Mucosa of rectum (tissue), 2 donors: ENCODE data around the gene CYP24A1.
A peak's percentile ranks its signal among the peaks of the same experiment; 100 is the strongest.

Experiments
- H3K27ac ChIP-seq, 2 donors: one replicate each; pipeline ENCODE4 v1.7.0; 2013; ENCODE audit warnings: inconsistent platforms in 2 of 2, low read depth in 2 of 2, low read length in 2 of 2
- H3K27me3 ChIP-seq, 2 donors: one replicate each; pipeline ENCODE4 v1.7.0; 2013; ENCODE audit warnings: low read length in 2 of 2; ENCODE audit not compliant: control insufficient read depth in 2 of 2, insufficient read depth in 2 of 2
- H3K36me3 ChIP-seq, 2 donors: one replicate each; pipeline ENCODE4 v1.7.0; 2013; ENCODE audit warnings: low read length in 2 of 2; ENCODE audit not compliant: control insufficient read depth in 2 of 2, insufficient read depth in 2 of 2
- H3K4me1 ChIP-seq, 2 donors: one replicate each; pipeline ENCODE4 v1.7.0; 2013; ENCODE audit warnings: low read length in 2 of 2, mild to moderate bottlenecking in 1 of 2; ENCODE audit not compliant: control insufficient read depth in 2 of 2, insufficient read depth in 2 of 2
- H3K4me3 ChIP-seq, 2 donors: one replicate each; pipeline ENCODE4 v1.7.0; 2013; ENCODE audit warnings: low read length in 2 of 2
- H3K9ac ChIP-seq, 2 donors: one replicate each; pipeline ENCODE4 v1.7.0; 2013; ENCODE audit warnings: low read length in 2 of 2, low read depth in 1 of 2, mild to moderate bottlenecking in 1 of 2
- H3K9me3 ChIP-seq, 2 donors: one replicate each; pipeline ENCODE4 v1.7.0; 2013; ENCODE audit warnings: low read length in 2 of 2; ENCODE audit not compliant: control insufficient read depth in 2 of 2
- donor health status: healthy.
- donor health status: Normal muscosa, but diverticular disease.

Gene CYP24A1

DNA sequence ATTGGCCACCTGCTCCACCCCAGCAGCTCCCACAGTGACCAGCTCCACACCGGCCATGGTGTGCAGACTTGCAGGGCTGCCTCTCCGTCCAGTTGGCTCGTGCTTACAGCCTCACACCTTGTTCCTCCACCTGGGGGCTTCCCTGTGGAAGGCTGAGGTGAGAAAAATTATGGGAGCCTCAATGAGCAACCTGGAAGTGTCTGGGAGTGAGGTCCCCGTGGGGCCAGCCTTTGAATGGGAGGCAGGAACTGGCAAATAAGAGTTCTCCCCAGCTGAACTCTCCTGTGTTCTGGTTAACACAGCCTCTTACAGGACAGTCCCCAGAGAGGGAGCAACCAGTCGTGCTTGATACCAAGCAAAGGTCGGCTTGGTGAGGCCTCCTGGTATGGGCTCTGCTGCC, 30.3 kb upstream of the CYP24A1 start:
- Histone ChIP-seq H3K9ac (no peak overlapping the region), H3K4me1 (peaks cover 17 to 19% of the 10 kb centered on the region in 2 donors), H3K4me3 (peak overlapping the region in 1 of 2 donors; percentile 13), H3K27me3 (no peaks in the 10 kb centered on the region), H3K9me3 (no peaks in the 10 kb centered on the region), H3K36me3 (no peaks in the 10 kb centered on the region), H3K27ac (peak overlapping the region in 1 of 2 donors; percentile 70)

DNA sequence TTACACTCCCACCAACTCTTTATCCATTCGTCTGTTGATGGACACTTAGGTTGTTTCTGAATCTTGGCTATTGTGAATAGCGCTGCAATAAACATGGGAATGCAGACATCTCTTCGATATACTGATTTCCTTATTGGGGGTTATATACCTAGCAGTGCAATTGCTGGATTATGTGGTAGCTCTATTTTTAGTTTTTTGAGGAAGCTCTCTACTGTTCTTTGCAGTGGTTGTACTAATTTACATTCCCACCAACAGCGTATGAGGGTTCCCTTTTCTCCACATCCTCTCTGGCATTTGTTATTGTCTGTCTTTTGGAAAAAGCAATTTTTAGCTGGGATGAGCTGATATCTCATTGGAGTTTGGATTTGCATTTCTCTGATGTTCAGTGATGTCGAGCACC, 29.5 kb upstream of the CYP24A1 start:
- no peak overlapping the region for H3K9ac ChIP-seq
- H3K4me1 ChIP-seq, result peaks cover 12 to 13% of the 10 kb centered on the region in 2 donors
- H3K27me3 ChIP-seq, result no peaks in the 10 kb centered on the region
- peak overlapping the region in 1 of 2 donors; percentile 27 for H3K4me3 ChIP-seq
- no peaks in the 10 kb centered on the region for H3K36me3 ChIP-seq
- peak overlapping the region; percentile 39 to 63 for H3K27ac ChIP-seq
- H3K9me3 ChIP-seq, result no peaks in the 10 kb centered on the region

DNA sequence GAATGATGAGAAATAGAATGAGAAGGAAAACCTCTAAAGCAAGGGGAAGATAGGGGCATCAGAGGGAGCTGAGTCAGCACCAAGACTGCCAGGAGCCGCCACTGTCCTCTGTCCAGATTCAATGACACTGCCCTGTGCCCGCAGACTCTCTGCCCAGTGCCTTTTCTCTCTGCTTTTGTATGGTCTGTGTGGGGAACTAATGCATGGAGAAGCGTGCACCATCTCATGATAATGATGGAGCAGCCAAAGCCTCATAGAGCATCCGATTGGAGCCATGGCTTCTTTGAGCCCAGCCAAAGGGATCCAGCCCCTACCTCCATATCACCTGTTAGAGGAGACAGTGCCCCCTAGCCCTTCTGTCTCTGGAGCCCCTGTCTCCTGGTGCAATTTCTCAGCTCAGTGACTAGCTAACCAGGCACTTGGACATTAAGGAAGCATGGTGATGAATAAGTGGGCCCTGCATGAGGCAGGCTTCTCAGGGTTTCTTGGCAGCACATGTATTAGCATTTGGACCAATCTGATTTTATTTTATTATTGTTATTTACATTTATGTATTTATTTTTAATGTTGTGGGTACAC, 27.6 kb upstream of the CYP24A1 start:
- H3K4me3 ChIP-seq, result no peak overlapping the region
- no peak overlapping the region for H3K27ac ChIP-seq
- H3K9me3 ChIP-seq, result no peaks in the 10 kb centered on the region
- H3K9ac ChIP-seq, result no peak overlapping the region
- no peaks in the 10 kb centered on the region for H3K36me3 ChIP-seq
- peaks cover 8 to 12% of the 10 kb centered on the region in 2 donors for H3K4me1 ChIP-seq
- no peaks in the 10 kb centered on the region for H3K27me3 ChIP-seq

DNA sequence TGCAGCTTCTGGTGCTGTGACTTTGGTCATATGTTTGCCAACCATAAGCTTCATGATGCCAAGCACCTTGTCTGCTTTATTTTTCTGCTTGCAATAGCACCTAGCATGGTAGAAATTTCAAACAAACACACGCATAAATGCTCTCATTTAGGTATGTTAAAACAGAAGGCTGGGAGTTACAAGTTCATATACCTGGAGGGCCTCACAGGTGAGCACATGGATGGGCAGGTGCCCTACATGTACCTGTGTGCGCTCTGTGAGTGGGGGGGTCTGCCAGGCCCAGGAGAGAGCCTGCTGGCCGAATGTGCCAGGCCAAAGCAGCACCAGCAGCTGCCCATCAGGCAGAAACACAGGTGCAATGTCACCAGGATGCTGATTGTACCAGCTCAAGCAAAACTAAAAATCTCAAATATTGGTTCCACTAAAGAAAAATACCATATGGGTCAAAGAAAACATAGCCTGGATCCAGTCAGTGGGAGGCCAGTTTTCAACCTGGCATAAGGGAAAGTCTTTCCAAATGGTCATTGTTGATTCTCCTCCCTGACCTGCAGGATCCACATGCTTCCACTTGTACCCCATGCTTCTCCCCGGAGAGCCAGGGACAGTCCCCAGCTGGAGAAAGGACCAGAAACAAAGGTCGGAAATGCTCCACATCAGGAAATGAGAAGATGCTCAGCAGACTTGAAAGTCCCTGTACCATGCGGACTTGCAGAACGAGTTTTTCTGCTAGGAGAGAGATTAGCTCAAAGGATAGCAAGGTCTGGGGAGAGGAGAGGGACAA, 26.9 kb upstream of the CYP24A1 start:
- no peaks in the 10 kb centered on the region for H3K36me3 ChIP-seq
- no peaks in the 10 kb centered on the region for H3K9me3 ChIP-seq
- no peak overlapping the region for H3K4me3 ChIP-seq
- H3K27ac ChIP-seq, result no peak overlapping the region
- peaks cover 8 to 12% of the 10 kb centered on the region in 2 donors for H3K4me1 ChIP-seq
- H3K27me3 ChIP-seq, result no peaks in the 10 kb centered on the region
- no peak overlapping the region for H3K9ac ChIP-seq

DNA sequence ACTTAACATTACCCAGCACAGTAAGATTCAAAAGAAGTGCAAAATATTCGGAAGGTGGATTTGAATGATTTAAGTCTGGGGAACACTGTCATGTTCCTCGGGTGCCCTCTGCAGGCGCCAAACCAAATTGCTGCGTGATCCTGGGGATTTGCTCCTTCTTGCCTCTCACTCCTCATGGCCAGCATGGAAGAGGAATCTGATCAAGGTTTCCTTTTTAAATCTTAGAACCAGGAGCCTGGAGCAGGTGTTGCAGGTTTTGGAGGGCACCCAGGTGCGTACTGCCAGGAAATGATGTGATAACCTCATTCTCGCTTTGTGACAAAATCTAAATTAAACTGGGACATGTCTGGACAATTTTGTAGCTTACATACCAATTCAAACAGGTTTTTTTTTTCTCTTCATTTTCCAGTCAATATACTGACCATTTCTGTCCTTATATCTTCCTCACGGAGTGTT, 26.0 kb upstream of the CYP24A1 start:
- H3K36me3 ChIP-seq, result no peaks in the 10 kb centered on the region
- H3K9me3 ChIP-seq, result no peaks in the 10 kb centered on the region
- H3K27me3 ChIP-seq, result no peaks in the 10 kb centered on the region
- H3K27ac ChIP-seq, result no peak overlapping the region
- no peak overlapping the region for H3K4me3 ChIP-seq
- peaks cover 8 to 9% of the 10 kb centered on the region in 2 donors for H3K4me1 ChIP-seq
- H3K9ac ChIP-seq, result no peak overlapping the region

DNA sequence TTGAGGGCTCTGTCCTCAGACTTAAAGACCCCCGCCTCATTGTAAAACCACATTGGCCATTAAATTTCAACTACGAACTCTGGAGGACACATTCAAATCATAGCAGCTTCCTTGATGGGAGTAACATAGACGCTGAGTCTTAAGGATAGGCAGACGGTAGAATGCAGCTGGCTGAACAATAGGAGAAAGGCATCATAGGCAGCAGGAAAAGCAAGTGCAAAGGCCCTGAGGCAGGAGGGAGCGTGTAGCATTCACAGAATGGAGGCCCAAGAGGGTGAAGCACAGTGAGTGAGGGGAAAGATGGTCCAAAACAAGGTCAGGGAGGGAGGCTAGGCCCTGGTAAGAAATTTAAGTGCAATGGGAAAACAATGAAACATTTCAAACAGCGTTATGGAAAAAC, 25.5 kb upstream of the CYP24A1 start:
- no peaks in the 10 kb centered on the region for H3K36me3 ChIP-seq

DNA sequence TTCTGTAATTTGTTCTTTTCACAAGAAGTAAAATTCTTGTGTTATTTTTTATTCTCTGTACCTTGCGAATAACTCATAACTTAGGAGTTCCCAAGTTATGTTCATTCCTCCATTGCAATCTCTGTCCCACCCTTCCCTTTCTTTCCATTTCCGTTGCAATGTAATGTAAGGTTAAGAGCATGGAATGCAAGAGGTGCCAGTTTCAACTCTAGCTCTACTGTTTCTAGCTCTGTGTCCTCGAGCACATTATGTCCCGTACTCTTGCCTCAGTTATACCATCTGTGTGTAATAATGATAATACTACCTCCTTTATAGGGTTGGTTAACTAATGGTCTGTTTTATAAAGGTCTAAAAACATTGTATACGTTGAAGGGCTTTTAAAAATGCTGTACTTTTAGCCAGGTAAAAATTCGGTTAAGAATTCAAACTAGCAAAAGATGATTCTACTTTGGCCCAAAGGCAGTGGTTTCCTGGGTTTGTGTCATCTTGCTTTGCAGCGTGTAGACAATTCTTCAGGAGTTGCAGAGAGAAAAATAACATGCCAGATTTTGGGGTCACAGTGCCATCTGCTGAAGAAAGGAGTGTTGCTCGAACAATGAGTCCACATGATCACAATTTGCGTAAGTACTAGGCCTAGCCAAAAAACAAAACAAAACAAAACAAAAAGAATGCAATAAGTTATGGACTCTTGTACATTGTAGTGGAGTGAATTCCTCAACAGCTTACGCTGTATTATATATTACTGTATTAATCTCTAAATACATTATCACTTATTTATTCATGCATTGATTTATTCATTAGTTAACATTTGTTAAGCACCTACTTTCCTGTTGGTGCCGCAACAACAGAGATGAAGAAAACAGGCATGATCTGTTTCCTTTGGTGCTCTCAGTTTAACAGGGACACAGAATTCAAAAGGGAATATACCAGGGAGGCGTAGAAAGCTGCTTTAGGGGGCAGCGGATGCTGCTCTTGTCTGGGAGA, 24.1 kb upstream of the CYP24A1 start:
- Histone ChIP-seq H3K9ac (no peak overlapping the region), H3K36me3 (no peaks in the 10 kb centered on the region), H3K4me1 (peaks cover 0 to 2% of the 10 kb centered on the region in 2 donors), H3K4me3 (no peak overlapping the region), H3K27ac (no peak overlapping the region), H3K9me3 (no peaks in the 10 kb centered on the region), H3K27me3 (no peaks in the 10 kb centered on the region)

More for the DNA sequence above, 25.5 kb upstream of the CYP24A1 start:
- Histone ChIP-seq H3K4me1 (peaks cover 6 to 9% of the 10 kb centered on the region in 2 donors), H3K9ac (no peak overlapping the region), H3K27ac (no peak overlapping the region), H3K4me3 (no peak overlapping the region), H3K9me3 (no peaks in the 10 kb centered on the region), H3K27me3 (no peaks in the 10 kb centered on the region)

DNA sequence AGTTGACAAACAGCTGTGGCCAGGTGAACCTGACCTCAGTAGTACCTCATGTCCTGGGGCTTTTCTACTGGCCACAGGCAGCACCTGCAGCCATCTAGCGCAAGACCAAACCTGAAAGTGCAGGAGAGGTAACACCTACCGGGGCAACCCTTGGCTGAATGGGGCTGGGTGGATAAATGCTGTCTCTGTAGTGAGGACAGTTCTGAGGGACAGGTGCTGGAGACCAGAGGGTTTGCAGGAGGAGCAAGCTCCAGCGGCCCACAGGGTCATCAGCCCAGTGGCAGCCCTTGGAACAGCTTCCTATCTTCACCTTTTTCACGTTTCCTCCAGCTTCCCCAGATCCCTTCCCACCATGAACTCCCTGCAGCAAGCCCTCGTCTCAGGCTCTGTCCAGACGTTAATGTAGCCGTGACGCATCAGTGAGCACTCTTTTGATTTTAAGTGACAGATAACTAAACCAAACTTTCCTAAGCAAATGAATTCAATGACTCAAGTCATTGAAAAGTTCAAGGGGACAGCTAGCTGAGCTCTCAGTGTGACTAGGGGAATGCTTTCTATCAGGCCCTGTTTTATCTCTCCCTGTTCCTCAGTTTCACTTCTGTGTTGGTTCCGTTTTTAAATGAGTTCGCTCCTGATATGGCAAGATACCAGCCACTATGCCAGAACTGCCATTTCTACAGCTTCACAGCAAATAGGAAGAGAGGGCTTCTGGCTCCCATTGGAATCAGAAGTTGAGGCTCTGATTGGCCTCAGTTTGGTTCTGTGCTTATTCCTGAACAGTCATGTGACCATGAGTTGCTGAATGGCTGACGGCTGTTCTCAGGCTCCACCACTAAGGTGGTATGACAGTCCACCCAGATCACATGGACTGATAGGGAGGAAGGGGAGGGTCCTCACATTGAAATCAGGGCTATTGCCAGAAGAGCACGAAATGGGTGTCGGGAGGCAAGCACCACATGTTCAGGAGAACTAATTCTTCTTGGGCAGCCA, 22.0 kb upstream of the CYP24A1 start:
- Histone ChIP-seq H3K4me1 (no peaks in the 10 kb centered on the region), H3K4me3 (no peak overlapping the region)

DNA sequence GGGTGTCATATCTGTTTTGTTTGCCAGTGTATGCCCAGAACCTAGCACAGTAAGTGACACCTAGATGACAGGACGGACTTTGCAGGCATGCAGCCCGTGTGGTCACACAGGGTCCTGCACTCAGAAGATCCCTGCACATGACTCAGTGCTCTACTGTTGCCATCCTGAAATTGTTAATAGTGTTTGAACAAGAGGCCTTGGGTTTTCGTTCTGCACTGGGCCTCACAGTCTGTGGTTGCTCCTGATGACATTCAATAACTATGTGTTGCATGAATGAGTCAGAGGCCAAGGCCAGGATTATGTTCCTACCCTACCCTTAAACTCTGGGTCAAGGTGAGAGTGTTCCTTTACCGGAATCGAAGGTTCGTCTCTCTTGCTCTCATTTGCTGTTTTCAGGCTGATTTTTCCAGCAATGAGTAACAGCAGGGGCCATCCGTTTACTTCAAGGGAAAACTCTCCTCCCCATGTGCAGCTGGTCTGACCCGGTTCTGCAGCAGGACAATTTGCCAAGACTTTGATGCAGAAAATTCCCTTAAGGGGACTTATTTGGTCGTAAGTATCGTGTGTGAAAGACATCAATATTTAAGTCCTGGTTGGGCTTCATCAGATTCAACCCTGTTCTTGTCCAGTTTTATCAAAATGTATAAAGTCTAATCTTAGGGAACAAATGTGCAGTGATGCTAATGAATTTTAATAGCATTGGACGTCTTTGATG, 21.1 kb upstream of the CYP24A1 start:
- no peak overlapping the region for H3K4me3 ChIP-seq
- H3K27ac ChIP-seq, result no peak overlapping the region
- H3K9ac ChIP-seq, result no peak overlapping the region
- H3K4me1 ChIP-seq, result no peaks in the 10 kb centered on the region
- no peaks in the 10 kb centered on the region for H3K36me3 ChIP-seq
- no peaks in the 10 kb centered on the region for H3K27me3 ChIP-seq
- no peaks in the 10 kb centered on the region for H3K9me3 ChIP-seq

More for the DNA sequence above, 22.0 kb upstream of the CYP24A1 start:
- Histone ChIP-seq H3K27ac (no peak overlapping the region), H3K9ac (no peak overlapping the region), H3K9me3 (no peaks in the 10 kb centered on the region), H3K27me3 (no peaks in the 10 kb centered on the region), H3K36me3 (no peaks in the 10 kb centered on the region)
